GM21786 (cell line): ENCODE measurements around the gene KRT35.

Experiments used
- ATAC-seq: cut with Tn5 transposase; IDR thresholded peaks from one replicate; pipeline ENCODE4 v1.9.1; 2021; ENCODE audit not compliant: unreplicated experiment

KRT35 gene

GRCh38 chr17:41490000-41490990 is 9.3 kb upstream of the KRT35 start:
- no peak for ATAC-seq

DNA sequence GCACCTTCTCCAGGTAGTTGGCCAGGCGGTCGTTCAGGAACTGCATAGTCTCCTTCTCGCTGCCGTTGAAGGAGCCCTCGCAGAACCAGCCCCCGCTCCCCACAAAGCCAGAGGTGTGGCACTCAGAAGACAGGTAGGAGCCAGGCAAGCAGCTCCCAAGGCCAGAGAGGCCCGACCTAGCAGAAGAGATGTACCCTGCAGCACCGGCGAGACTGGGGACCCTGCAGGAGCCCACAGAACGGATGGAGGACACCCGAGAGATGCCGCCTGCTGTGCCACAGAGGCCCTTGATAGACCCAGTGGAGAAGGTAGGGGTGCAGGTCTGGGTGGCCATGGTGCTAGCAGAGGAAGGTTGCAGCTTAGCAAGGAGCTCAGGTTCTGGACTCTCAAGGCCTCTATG is 8.6 kb upstream of the KRT35 start, which contains the start of gene KRT36:
TSS of gene KRT36 (minus strand) at position 380 of the 400 bp plus-strand sequence. CDS start at position 334, 46 bp downstream.
- ATAC-seq, result no peak

GRCh38 chr17:41486809-41487530 is 6.0 kb upstream of the KRT35 start:
- no peak for ATAC-seq

- no peak for ATAC-seq
Observed at GRCh38 chr17:41486316-41486715, 5.4 kb upstream of the KRT35 start.

GRCh38 chr17:41484920-41485904 is 4.3 kb upstream of the KRT35 start:
- no peak for ATAC-seq

DNA sequence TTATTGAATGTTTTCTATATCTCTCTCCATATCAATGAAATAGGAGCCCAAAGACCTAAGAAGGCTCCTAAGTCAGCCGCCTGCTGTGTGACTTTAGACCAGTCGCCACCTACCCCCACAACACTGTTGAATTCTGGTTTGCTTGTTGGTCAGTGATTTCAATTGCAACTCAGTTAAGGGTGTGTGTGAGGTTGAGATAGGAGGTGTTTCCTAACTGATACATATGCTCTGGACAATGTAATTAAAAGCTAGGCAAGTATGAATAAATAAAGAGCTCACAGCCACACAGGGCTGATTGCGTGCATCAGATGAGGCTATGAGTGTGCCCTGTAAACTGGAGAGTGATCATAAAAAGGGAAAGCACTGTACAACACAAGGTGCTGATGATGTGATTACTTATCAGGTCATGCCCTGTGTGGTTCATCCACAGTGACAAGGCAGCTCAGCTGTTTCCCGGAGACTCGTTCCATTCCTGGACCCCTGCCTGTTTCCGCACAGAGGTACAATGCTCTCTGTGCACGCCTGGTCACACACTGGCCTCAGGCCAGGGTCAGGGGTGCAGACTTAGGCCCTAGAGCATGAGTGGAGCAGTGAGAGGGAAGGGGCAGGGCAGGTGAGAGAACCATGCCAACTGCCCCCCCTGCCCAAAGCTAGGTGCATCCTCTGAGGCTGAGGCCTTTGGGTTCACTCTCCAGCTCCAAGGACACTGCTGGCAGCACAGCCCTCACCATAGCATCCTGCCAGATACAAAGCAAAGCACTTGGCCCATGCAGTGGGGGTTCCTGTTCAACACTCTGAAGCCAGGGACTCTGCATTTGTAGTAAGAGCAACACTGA is 3.3 kb upstream of the KRT35 start:
- ATAC-seq, result no peak

- ATAC-seq, result no peak
Observed at GRCh38 chr17:41483531-41483930, 2.6 kb upstream of the KRT35 start.

- no peak for ATAC-seq
Observed at GRCh38 chr17:41480581-41480980, 370 bp downstream of the KRT35 start.

DNA sequence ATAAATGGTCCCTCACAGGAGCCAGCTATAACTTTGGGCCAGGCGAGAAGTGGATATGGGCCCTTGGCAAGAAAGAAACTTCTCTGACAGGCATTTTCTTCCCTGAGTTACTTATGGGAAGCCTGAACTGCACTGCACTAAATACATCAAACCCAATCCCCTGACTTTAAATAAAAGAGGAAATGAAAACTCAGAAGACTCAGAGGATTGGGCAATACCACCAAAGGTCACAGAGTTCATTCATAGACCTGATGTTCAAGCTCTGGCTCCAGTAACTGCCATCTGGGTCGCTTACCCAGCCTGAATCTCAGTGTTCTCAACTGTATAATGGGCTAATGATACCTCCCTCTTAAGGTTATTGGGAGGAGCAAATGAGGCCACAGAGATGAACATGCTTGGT is 815 bp downstream of the KRT35 start:
- no peak for ATAC-seq

- no peak for ATAC-seq
Observed at GRCh38 chr17:41478237-41478636, 2.7 kb downstream of the KRT35 start.

GRCh38 chr17:41476866-41477815 is 3.8 kb downstream of the KRT35 start:
- ATAC-seq, result no peak

DNA sequence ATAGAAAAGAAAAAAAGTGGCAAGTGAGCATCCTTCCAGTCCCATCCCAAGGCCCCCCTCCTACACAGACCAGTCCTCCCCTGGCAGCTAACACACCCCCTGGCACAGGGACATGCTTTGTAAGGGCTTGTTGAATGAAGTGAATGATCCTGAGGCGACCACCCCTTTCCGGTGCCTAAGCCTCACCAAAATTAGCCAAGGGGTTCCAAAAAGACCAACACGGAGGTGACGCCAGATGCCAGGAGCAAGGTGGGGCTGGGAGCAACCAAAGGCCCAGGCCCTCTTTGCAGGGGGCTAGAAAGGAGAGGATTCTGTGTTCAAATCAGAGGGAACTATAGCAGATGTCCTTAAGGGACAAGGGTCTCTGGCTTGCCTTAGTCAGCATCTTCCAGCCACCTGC is 5.5 kb downstream of the KRT35 start:
- no peak for ATAC-seq

DNA sequence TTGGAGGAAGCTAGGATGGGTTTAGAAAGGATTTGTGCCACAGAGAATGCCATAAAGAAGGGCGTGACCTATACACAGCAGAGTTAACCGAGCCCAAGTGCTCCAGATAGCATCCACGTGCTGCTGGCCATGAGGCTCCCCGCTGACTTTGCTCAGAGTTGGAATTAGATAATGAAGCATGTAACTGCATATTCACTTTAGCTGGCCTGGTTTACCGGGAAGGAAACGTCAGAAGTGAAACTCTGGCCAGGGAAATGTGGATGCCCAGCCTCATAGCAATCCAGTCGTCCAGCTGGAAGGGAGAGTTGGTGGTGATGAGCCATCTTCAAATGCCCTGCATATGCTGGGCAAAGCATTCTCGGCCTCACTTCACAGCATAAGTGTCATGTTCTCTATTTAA is 6.1 kb downstream of the KRT35 start:
- no peak for ATAC-seq

DNA sequence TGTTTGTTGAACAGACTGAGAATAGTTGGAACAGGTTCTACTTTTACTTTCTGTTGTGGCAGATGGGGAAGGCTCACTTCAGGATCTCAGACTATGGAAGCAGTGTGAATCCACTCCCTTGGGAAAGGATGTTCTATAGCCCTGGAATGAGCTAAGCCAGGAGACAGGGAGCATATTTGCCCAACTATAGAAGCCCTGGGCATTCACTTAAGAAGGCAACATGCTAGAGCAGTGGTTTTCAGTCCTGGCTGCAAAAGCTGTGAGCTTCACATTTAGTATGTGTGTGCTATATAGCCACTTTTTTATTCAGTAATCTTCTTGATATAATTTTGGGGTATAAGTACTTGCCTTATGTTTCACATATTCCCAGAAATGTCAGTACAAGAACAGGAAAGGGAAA is 12.6 kb downstream of the KRT35 start:
- ATAC-seq, result no peak

GRCh38 chr17:41467561-41467960 is 13.4 kb downstream of the KRT35 start:
- no peak for ATAC-seq

DNA sequence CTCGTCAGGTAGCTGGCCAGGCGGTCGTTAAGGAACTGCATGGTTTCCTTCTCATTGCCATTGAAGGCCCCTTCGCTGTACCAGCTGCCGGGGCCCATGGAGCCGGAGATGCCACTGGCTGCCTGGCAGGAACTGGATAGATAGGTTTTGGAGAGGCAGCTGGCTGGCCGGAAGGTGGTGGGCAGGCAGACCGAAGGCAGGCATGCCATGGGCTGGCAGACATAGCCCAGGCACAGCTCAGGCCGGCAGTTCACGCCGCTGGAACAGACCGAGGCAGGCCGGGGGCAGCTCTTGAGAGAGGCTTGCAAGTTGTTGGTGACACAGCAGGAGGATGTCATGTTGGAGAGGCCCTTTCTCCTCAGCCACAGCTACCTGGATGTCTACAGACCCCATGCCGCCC is 14.0 kb downstream of the KRT35 start, which contains the start of gene KRT32:
TSS of gene KRT32 (minus strand) at position 399 of the 400 bp plus-strand sequence. CDS start at position 338, 61 bp downstream.
- no peak for ATAC-seq

- ATAC-seq, result no peak
Observed at GRCh38 chr17:41464682-41465081, 16.3 kb downstream of the KRT35 start.

DNA sequence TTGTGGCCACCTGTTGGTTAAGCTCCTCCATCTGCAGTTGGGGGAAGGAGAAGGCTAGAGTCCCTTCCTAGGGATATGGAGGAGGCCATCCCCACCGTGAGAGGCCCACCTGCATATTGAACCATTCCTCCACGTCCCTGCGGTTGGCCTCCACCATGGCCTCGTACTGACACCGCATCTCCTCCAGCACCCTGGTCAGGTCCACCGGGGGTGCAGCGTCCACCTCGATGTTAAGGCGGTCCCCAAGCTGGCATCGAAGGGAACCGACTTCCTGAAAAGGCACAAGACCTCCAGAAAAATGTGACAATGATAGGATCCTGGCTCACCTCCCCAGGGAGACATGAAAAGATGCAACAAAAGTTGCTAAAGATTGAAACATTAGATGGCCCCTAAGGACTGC is 16.8 kb downstream of the KRT35 start:
- no peak for ATAC-seq

- ATAC-seq, result no peak
Observed at GRCh38 chr17:41463746-41464145, 17.2 kb downstream of the KRT35 start.
